Transverse colon (tissue), 4 donors: ENCODE results near the gene S1PR1. TPM values are rescaled to one million over a fixed set of nuclear protein-coding genes. Genes with fewer than 3 reads are reported as not detected.

Experiments
- DNase-seq: peaks from one replicate; pipeline ENCODE4 v3.0.0-alpha.2; 2019
- H3K27ac ChIP-seq, 4 donors: fragments of 200-600 bp; sonication (generic); 2 replicates each; pipeline ENCODE4 v1.5.1; 2016 to 2018; ENCODE audit warnings: inconsistent platforms in 4 of 4
- H3K27me3 ChIP-seq: fragments of 200-600 bp; sonication (generic); 2 replicates; pipeline ENCODE4 v1.5.1; 2017; ENCODE audit warnings: inconsistent platforms
- H3K36me3 ChIP-seq, 4 donors: fragments of 200-600 bp; sonication (generic); 2 replicates each; pipeline ENCODE4 v1.5.1; 2017 to 2019; ENCODE audit warnings: inconsistent platforms in 4 of 4
- H3K4me1 ChIP-seq, 4 donors: fragments of 200-600 bp; sonication (generic); 2 replicates each; pipeline ENCODE4 v1.5.1; 2017 to 2020; ENCODE audit warnings: inconsistent platforms in 4 of 4
- H3K4me3 ChIP-seq, 4 donors: fragments of 200-600 bp; sonication (generic); 1 replicate in 1 of 4; 2 replicates in 3 of 4; pipeline versions ENCODE4 v1.5.1 to v1.6.1; 2017 to 2019; ENCODE audit warnings: inconsistent platforms in 4 of 4
- H3K9me3 ChIP-seq, 2 donors: fragments of 200-600 bp; sonication (generic); 2 replicates each; pipeline ENCODE4 v1.5.1; 2017 to 2019; ENCODE audit warnings: inconsistent platforms in 2 of 2
- EP300 ChIP-seq: sonication (generic); formaldehyde crosslinking; IDR thresholded peaks from one replicate; pipeline ENCODE4 v1.6.1; 2017; ENCODE audit warnings: antibody characterized with exemption, low read depth
- POLR2A ChIP-seq: fragments of 450-650 bp; IDR thresholded peaks from one replicate; pipeline ENCODE4 v1.6.1; 2016; ENCODE audit warnings: antibody characterized with exemption, mild to moderate bottlenecking, moderate library complexity
- POLR2AphosphoS5 ChIP-seq, 3 donors: sonication (generic); formaldehyde crosslinking; IDR thresholded peaks; one replicate each; pipeline ENCODE4 v1.6.1; 2016; ENCODE audit warnings: antibody characterized with exemption in 3 of 3
- WGBS, 2 donors: methylation state at CpG; one replicate each; pipeline ENCODE4 v1.1.5; 2018; ENCODE audit warnings: low coverage in 1 of 2; 5-methylcytosine and 5-hydroxymethylcytosine counted together
- in situ Hi-C, 4 donors: fragments of 200-750 bp; cut with MboI; loops; one replicate each; pipeline versions ENCODE4 v1.15.0 to v1.15.1; 2017; ENCODE audit warnings: low sequenced_read_pairs in 3 of 4, low pct_ligation_motif_present in 1 of 4, low pct_unique_long_range_greater_than_20kb in 1 of 4
- intact Hi-C: fragments of 100-400 bp; cut with DNase I; formaldehyde crosslinking; loops from one replicate; pipeline ENCODE4 v1.15.1; 2023; ENCODE audit warnings: low total_unique reads
- total RNA-seq, 4 donors: library from RNA; depleted of rRNA; stranded (reverse); fragments of >200 nt; gene quantifications; one replicate each; pipeline ENCODE4 v1.1.0, GENCODE V29; 2016
- TF ChIP-seq, protein P1 (sequence below), 5 experiments: fragments of 200-600 bp in 3 of 5; fragments of 450-650 bp in 2 of 5; sonication (generic) in 3 of 5; IDR thresholded peaks; 1 replicate in 2 of 5; 2 replicates in 3 of 5; pipeline ENCODE4 v1.5.1; 2016 to 2017; ENCODE audit warnings: antibody characterized with exemption in 5 of 5, inconsistent platforms in 3 of 5, mild to moderate bottlenecking in 2 of 5, moderate library complexity in 1 of 5

Gene S1PR1
- total RNA-seq, 4 donors from 2014 or later, result 5.6 to 58.1 (median 10.4) TPM

DNA sequence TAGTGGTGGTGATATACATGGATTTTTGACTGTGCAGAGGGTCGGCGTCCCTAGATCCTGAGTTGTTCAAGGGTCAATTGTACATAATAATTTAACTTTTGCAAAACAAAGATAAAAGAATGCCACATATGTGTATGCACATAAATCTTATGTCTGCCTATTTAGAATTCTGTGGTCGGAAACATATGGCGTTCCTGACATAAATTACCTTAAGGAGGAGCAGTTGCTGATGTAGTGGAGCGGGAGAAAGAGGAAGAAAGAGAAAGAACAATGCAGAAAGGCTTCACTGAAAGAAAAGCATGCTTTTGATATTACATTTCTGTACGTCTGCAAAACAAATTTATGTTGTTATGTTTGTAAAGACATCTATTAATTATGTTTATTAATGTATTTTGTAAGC lies 40.0 kb downstream of the S1PR1 start:
- 64 to 73% methylated on average over 6 of the region's 6 CpGs for WGBS, 2 donors
- Histone ChIP-seq H3K27ac (no peak overlapping the region), H3K9me3 (peaks cover 0 to under 1% of the 10 kb centered on the region in 2 donors), H3K27me3 (no peaks in the 10 kb centered on the region), H3K4me3 (no peak overlapping the region), H3K36me3 (no peaks in the 10 kb centered on the region), H3K4me1 (no peaks in the 10 kb centered on the region)
- intact Hi-C loops (no loop called here), in situ Hi-C loops (loop anchor here in 1 of 4 donors (25.0 kb wide), 1 partner anchor 365 kb away; no protein-coding TSS in a partner anchor)
- DNase-seq, result no peak
- no peak for TF ChIP-seq POLR2AphosphoS5 (IDR thresholded peaks at IDR 0.05)
- TF ChIP-seq, protein P1, sequence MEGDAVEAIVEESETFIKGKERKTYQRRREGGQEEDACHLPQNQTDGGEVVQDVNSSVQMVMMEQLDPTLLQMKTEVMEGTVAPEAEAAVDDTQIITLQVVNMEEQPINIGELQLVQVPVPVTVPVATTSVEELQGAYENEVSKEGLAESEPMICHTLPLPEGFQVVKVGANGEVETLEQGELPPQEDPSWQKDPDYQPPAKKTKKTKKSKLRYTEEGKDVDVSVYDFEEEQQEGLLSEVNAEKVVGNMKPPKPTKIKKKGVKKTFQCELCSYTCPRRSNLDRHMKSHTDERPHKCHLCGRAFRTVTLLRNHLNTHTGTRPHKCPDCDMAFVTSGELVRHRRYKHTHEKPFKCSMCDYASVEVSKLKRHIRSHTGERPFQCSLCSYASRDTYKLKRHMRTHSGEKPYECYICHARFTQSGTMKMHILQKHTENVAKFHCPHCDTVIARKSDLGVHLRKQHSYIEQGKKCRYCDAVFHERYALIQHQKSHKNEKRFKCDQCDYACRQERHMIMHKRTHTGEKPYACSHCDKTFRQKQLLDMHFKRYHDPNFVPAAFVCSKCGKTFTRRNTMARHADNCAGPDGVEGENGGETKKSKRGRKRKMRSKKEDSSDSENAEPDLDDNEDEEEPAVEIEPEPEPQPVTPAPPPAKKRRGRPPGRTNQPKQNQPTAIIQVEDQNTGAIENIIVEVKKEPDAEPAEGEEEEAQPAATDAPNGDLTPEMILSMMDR (IDR thresholded peaks at IDR 0.05), result no peak
- TF ChIP-seq EP300, result no peak
- no peak for TF ChIP-seq POLR2A

DNA sequence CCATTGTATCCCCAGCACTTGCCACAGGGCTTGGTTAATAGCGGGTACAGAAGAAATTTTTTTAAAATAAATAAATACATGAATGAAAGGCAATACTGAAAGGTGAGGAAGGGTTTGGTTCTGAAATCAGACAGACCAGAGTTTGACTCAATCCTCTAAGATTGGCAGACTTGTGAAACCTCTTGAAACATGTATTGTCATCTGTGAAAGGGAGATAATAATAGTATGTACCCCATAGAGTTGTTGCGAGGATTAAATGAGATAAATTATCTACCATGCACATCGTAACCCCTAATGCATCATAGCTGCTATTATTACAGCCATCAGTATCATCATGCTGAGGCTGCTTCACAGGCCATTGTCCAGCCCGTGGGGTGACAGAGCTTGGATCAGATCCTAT lies 41.4 kb downstream of the S1PR1 start:
- H3K4me1 ChIP-seq, result no peaks in the 10 kb centered on the region
- in situ Hi-C loops (loop anchor here in 1 of 4 donors (25.0 kb wide), 1 partner anchor 366 kb away; no protein-coding TSS in a partner anchor), intact Hi-C loops (no loop called here)
- no peak overlapping the region for H3K4me3 ChIP-seq
- no peaks in the 10 kb centered on the region for H3K36me3 ChIP-seq
- 85 to 100% methylated on average over 2 to 4 of the region's 4 CpGs for WGBS, 2 donors
- no peak overlapping the region for H3K27ac ChIP-seq
- no peaks in the 10 kb centered on the region for H3K9me3 ChIP-seq
- DNase-seq, result no peak
- TF ChIP-seq POLR2A, result no peak
- TF ChIP-seq POLR2AphosphoS5 (IDR thresholded peaks at IDR 0.05), result no peak
- TF ChIP-seq, protein P1 (IDR thresholded peaks at IDR 0.05), result no peak
- no peak for TF ChIP-seq EP300
- no peaks in the 10 kb centered on the region for H3K27me3 ChIP-seq

DNA sequence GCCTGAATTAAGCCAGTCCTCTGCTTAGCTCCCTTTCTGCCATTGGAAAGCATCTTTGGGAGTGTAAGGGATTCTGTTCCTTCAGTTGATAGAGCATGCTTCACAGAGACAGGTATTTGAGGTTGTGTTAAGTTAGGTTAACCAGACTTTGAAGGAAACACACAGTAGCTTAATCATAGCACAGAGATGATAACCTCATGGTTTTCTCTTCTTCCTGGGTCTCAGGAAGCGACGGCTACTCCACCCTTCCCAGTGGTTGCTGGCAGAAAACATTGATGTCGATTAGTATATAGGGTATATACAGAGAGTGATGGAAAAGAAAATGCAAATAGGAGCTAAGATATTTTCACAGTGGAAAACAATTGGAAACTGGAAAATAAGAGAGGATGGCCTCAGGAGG lies 42.0 kb downstream of the S1PR1 start:
- no peak for TF ChIP-seq EP300
- no peak for TF ChIP-seq POLR2A
- TF ChIP-seq, protein P1 (IDR thresholded peaks at IDR 0.05), result no peak
- TF ChIP-seq POLR2AphosphoS5 (IDR thresholded peaks at IDR 0.05), result no peak
- Histone ChIP-seq H3K27ac (no peak overlapping the region), H3K9me3 (no peaks in the 10 kb centered on the region), H3K27me3 (no peaks in the 10 kb centered on the region), H3K36me3 (no peaks in the 10 kb centered on the region), H3K4me1 (no peaks in the 10 kb centered on the region), H3K4me3 (no peak overlapping the region)
- DNase-seq, result no peak
- 70% methylated on average over 3 of the region's 3 CpGs; no CpG with 5 or more reads in 1 of the 2 donors for WGBS, 2 donors
- in situ Hi-C loops, result loop anchor here in 1 of 4 donors (25.0 kb wide), 1 partner anchor 367 kb away; no protein-coding TSS in a partner anchor
- intact Hi-C loops, result no loop called here

DNA sequence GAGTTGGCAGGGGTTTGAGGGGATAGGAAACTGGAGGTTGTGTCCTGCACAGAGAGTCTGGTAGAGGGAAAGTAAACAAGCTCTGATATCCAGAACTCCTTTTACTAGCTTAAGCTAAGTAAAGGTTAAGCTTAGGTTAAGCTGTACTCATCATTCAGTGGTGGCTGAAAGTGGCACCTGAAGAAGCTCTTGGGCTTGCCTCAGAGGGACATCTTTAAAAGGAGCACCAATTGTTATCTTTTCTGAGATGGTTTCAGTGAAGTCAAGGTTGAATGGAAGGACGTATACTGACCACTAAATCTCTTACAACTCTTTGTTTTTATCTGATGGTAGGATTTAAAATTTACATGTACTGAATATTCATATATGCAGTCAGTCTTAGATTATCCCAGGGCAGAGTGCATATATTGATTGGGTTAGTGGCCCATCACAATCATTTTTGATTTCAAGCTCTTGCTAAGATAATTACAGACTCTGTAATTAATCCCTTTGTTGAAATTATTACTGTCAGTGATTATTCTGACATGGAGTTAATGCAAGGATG lies 43.3 kb downstream of the S1PR1 start:
- H3K9me3 ChIP-seq, result no peaks in the 10 kb centered on the region
- TF ChIP-seq EP300, result no peak
- TF ChIP-seq, protein P1 (IDR thresholded peaks at IDR 0.05), result no peak
- TF ChIP-seq POLR2A, result no peak
- TF ChIP-seq POLR2AphosphoS5 (IDR thresholded peaks at IDR 0.05), result no peak
- no peak overlapping the region for H3K27ac ChIP-seq
- no peak for DNase-seq
- H3K36me3 ChIP-seq, result no peaks in the 10 kb centered on the region
- no peaks in the 10 kb centered on the region for H3K4me1 ChIP-seq
- in situ Hi-C loops, result loop anchor here in 3 of 4 donors (10.0 to 25.0 kb wide), 2 partner anchors 355 to 368 kb away; no protein-coding TSS in a partner anchor
- 79 to 88% methylated on average over 1 of the region's 1 CpG for WGBS, 2 donors
- intact Hi-C loops, result no loop called here
- H3K27me3 ChIP-seq, result no peaks in the 10 kb centered on the region
- no peak overlapping the region for H3K4me3 ChIP-seq
